Vagina (tissue), 2 donors: ENCODE results near the gene TCOF1. TPM values are rescaled to one million over a fixed set of nuclear protein-coding genes. Genes with fewer than 3 reads are reported as not detected.
A peak's percentile ranks its signal among the peaks of the same experiment; 100 is the strongest.

Source experiments
- DNase-seq, 2 donors: peaks; one replicate each; pipeline ENCODE4 v3.0.0-alpha.2; 2017; ENCODE audit errors: extremely low spot score in 2 of 2
- H3K27ac ChIP-seq: fragments of 200-600 bp; sonication (generic); one replicate; pipeline ENCODE4 v1.5.1; 2019
- H3K27me3 ChIP-seq: fragments of 200-600 bp; sonication (generic); one replicate; pipeline ENCODE4 v1.5.1; 2019
- H3K36me3 ChIP-seq, 2 donors: fragments of 200-600 bp; sonication (generic); one replicate each; pipeline ENCODE4 v1.5.1; 2017 to 2019
- H3K4me1 ChIP-seq: fragments of 200-600 bp; sonication (generic); one replicate; pipeline ENCODE4 v1.5.1; 2019
- H3K4me3 ChIP-seq, 2 donors: fragments of 200-600 bp; sonication (generic); 1 replicate in 1 of 2; 2 replicates in 1 of 2; pipeline ENCODE4 v1.5.1; 2016 to 2019
- H3K9me3 ChIP-seq: fragments of 200-600 bp; sonication (generic); one replicate; pipeline ENCODE4 v1.5.1; 2019
- POLR2A ChIP-seq, 2 donors: fragments of 450-650 bp; IDR thresholded peaks; one replicate each; pipeline ENCODE4 v1.6.1; 2017; ENCODE audit warnings: antibody characterized with exemption in 2 of 2, mild to moderate bottlenecking in 2 of 2, moderate library complexity in 2 of 2
- POLR2AphosphoS5 ChIP-seq, 2 donors: sonication (generic); formaldehyde crosslinking; IDR thresholded peaks; one replicate each; pipeline ENCODE4 v1.9.0; 2017; ENCODE audit warnings: antibody characterized with exemption in 2 of 2, mild to moderate bottlenecking in 2 of 2, low read depth in 1 of 2; ENCODE audit not compliant: insufficient read depth in 1 of 2
- intact Hi-C: fragments of 100-400 bp; cut with DNase I; formaldehyde crosslinking; loops from one replicate; pipeline ENCODE4 v1.15.1; 2023
- total RNA-seq: library from RNA; depleted of rRNA; stranded (reverse); fragments of >200 nt; gene quantifications from one replicate; pipeline ENCODE4 v1.2.3, GENCODE V29; 2016
- TF ChIP-seq, protein P1 (sequence below), 3 experiments: fragments of 450-650 bp in 2 of 3; fragments of 200-600 bp in 1 of 3; sonication (generic) in 1 of 3; IDR thresholded peaks; one replicate each; pipeline ENCODE4 v1.5.1; 2017 to 2019; ENCODE audit warnings: antibody characterized with exemption in 3 of 3, mild to moderate bottlenecking in 2 of 3, moderate library complexity in 2 of 3

Gene TCOF1
- total RNA-seq, 1 donor from 2014 or later: 39.3 TPM

DNA sequence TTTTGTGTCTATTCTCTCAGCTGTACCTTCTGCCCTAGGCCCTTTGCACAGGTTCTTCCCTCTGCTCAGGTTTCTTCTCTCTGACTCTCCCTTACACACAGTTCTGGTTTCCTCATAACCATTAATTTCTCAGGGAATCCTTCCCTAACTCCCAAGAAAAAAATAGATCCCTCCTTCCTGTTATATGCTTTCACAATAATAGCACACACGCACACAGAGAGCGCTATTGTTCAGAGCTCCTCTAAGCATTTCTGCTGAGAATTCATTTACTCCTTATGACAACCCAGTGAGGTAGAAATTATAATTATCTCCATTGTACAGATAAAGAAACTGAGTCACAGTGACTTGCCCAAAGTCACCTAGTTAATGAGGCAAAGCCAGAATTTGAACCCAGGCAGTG is 1.7 kb upstream of the TCOF1 start:
- DNase-seq: no peak
- H3K4me3 ChIP-seq: no peak overlapping the region
- no peak for TF ChIP-seq POLR2AphosphoS5 (IDR thresholded peaks at IDR 0.05; ENCODE audit: insufficient read depth in 1 of 2, low read depth in 1 of 2)
- TF ChIP-seq, protein P1, sequence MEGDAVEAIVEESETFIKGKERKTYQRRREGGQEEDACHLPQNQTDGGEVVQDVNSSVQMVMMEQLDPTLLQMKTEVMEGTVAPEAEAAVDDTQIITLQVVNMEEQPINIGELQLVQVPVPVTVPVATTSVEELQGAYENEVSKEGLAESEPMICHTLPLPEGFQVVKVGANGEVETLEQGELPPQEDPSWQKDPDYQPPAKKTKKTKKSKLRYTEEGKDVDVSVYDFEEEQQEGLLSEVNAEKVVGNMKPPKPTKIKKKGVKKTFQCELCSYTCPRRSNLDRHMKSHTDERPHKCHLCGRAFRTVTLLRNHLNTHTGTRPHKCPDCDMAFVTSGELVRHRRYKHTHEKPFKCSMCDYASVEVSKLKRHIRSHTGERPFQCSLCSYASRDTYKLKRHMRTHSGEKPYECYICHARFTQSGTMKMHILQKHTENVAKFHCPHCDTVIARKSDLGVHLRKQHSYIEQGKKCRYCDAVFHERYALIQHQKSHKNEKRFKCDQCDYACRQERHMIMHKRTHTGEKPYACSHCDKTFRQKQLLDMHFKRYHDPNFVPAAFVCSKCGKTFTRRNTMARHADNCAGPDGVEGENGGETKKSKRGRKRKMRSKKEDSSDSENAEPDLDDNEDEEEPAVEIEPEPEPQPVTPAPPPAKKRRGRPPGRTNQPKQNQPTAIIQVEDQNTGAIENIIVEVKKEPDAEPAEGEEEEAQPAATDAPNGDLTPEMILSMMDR (IDR thresholded peaks at IDR 0.05): no peak
- no peak for TF ChIP-seq POLR2A (IDR thresholded peaks at IDR 0.05)
- H3K36me3 ChIP-seq: no peaks in the 10 kb centered on the region
- H3K27ac ChIP-seq: no peak overlapping the region
- no peaks in the 10 kb centered on the region for H3K27me3 ChIP-seq
- peaks cover 16% of the 10 kb centered on the region for H3K4me1 ChIP-seq
- intact Hi-C loops: no loop called here
- no peaks in the 10 kb centered on the region for H3K9me3 ChIP-seq

DNA sequence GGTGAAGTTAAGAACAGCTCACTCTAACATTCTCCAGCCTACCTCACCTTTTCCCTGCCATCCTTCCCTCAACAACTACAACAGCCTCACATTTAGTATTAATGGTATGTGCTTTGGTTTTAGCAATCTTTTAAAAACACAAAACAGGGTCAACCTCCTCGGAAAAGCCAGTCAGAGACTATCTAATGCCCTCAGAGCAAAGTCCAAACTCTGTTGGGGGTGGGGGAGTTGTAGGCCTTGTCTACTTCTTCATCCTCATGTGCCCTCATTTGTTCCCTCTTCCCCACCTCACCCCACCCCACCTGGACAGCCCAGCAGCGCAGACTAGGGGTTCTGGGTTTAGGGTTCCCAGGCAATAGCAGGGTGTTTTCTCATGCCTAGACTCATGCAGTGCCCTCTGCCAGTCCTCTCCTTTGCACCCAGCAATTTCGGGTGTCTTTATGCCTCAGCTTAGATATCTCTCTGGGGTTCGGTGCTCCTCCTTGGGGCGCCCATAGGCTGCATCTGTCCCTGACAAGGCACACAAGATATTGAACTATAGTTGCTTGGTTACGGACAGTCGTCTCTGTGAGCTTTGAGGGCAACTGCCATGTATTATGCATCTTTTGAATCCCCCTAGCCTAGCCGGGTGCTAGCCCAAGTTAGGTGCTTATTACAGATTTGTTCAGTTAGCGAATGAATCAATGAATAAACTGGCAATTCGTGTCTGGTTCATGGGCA is 762 bp upstream of the TCOF1 start:
- DNase-seq: no peak
- TF ChIP-seq POLR2AphosphoS5 (IDR thresholded peaks at IDR 0.05; ENCODE audit: insufficient read depth in 1 of 2, low read depth in 1 of 2) (no peak), POLR2A (IDR thresholded peaks at IDR 0.05) (no peak)
- TF ChIP-seq, protein P1 (IDR thresholded peaks at IDR 0.05): no peak
- H3K9me3 ChIP-seq: no peaks in the 10 kb centered on the region
- peaks cover 0 to 8% of the 10 kb centered on the region in 2 donors for H3K36me3 ChIP-seq
- H3K27ac ChIP-seq: peak overlapping the region; percentile 43
- intact Hi-C loops: no loop called here
- H3K27me3 ChIP-seq: no peaks in the 10 kb centered on the region
- peak overlapping the region; percentile 70 to 81 for H3K4me3 ChIP-seq
- peaks cover 16% of the 10 kb centered on the region for H3K4me1 ChIP-seq

DNA sequence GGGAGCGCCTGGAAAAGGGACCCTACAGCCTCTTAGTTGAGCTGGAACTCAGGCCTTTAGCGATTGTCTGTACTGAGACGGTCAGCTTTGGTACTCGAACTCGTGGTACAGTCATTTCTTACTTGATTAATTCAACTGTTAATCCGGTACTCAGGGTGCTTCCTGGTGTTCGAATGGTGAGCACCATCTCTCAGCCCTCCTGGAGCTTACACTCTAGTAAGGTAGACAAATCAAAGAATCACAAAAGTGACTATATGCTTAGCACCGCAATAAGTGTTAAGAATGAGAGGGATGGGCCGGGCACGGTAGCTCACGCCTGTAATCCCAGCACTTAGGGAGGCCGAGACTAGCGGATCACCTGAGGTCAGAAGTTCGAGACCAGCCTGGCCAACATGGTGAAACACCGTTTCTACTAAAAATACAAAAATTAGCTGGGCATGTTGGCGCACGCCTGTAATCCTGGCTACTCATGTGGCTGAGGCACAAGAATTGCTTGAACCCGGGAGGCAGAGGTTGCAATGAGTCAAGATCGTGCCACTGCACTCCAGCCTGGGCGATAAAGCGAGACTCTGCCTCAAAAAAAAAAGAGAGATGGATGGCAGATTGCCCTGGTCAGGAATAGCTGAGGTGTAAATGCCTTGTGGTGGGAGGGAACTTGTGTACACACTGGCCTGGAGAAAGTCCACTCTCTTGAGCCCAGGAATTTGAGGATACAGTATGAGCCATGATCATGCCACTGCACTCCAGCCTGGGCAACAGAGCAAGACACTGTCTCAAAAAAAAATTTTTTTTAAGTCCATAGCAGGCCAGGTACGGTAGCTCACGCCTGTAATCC is 981 bp downstream of the TCOF1 start:
- TF ChIP-seq POLR2AphosphoS5 (IDR thresholded peaks at IDR 0.05; ENCODE audit: insufficient read depth in 1 of 2, low read depth in 1 of 2) (no peak), POLR2A (IDR thresholded peaks at IDR 0.05) (no peak)
- TF ChIP-seq, protein P1 (IDR thresholded peaks at IDR 0.05): no peak
- Histone ChIP-seq H3K4me3 (peak overlapping the region; percentile 70 to 81), H3K36me3 (peaks cover 0 to 20% of the 10 kb centered on the region in 2 donors), H3K27ac (peak overlapping the region; percentile 43), H3K4me1 (peaks cover 16% of the 10 kb centered on the region), H3K9me3 (no peaks in the 10 kb centered on the region), H3K27me3 (no peaks in the 10 kb centered on the region)
- intact Hi-C loops: no loop called here
- no peak for DNase-seq

DNA sequence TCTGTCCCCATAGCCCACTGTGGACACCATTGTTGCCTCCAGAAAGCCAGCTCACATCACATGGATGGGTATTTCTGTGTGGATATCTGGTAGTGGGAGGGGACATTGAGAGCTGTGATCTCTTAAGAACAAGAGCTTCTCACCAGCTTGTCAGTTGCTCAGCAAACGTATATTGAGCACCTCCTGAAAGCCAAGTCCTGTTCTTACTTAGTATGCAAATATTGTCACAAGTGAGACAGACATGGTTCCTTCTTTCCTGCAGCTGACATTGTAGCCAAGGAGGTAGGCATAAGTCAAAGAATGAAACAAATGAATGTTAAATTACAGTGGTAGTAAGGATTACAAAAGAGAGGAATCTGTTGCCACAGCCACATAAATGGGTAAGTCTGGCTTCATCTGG is 3.8 kb downstream of the TCOF1 start:
- intact Hi-C loops: no loop called here
- Histone ChIP-seq H3K27ac (no peak overlapping the region), H3K4me1 (peaks cover 16% of the 10 kb centered on the region), H3K4me3 (no peak overlapping the region), H3K9me3 (no peaks in the 10 kb centered on the region), H3K36me3 (peaks cover 0 to 48% of the 10 kb centered on the region in 2 donors), H3K27me3 (no peaks in the 10 kb centered on the region)
- TF ChIP-seq POLR2AphosphoS5 (IDR thresholded peaks at IDR 0.05; ENCODE audit: insufficient read depth in 1 of 2, low read depth in 1 of 2) (no peak), POLR2A (IDR thresholded peaks at IDR 0.05) (no peak)
- TF ChIP-seq, protein P1 (IDR thresholded peaks at IDR 0.05): no peak
- no peak for DNase-seq
